Osteoblast (primary cell): ENCODE results near the gene SHISA8. TPM values are rescaled to one million over a fixed set of nuclear protein-coding genes. Genes with fewer than 3 reads are reported as not detected.
"Not testable (repeated sequence)": the region's sequence is repeated elsewhere in the genome, so short reads cannot be mapped to it uniquely, and the experiment has no call there.

Experiments used
- DNase-seq: peaks from one replicate; pipeline ENCODE4 v3.0.0; 2011; ENCODE audit warnings: low spot score, mixed read lengths; ENCODE audit not compliant: insufficient read length; ENCODE audit errors: missing footprints
- H2AFZ ChIP-seq: 2 replicates; pipeline ENCODE4 v1.6.0; 2011; ENCODE audit warnings: mild to moderate bottlenecking, low read length
- H3K27ac ChIP-seq: 2 replicates; pipeline ENCODE4 v1.5.1; 2011; ENCODE audit warnings: mild to moderate bottlenecking, low read depth, low read length, moderate library complexity
- H3K27me3 ChIP-seq: 2 replicates; pipeline ENCODE4 v1.6.0; 2012; ENCODE audit warnings: mild to moderate bottlenecking, control low read depth, inconsistent platforms, low read length, moderate library complexity; ENCODE audit not compliant: insufficient read depth
- H3K36me3 ChIP-seq: 2 replicates; pipeline ENCODE4 v1.5.1; 2011; ENCODE audit warnings: mild to moderate bottlenecking, low read length, control low read depth, moderate library complexity; ENCODE audit not compliant: insufficient read depth
- H3K4me1 ChIP-seq: 2 replicates; pipeline ENCODE4 v1.5.1; 2011; ENCODE audit warnings: mild to moderate bottlenecking, low read length, control low read depth, moderate library complexity; ENCODE audit not compliant: insufficient read depth
- H3K4me2 ChIP-seq: 2 replicates; pipeline ENCODE4 v1.6.0; 2011; ENCODE audit warnings: mild to moderate bottlenecking, low read length; ENCODE audit not compliant: insufficient read depth
- H3K4me3 ChIP-seq: fragments of 200-600 bp; sonication (generic); 3 replicates; pipeline ENCODE4 v1.5.1; 2012; ENCODE audit warnings: mild to moderate bottlenecking, low read length, inconsistent platforms; ENCODE audit not compliant: insufficient read depth
- H3K79me2 ChIP-seq: 2 replicates; pipeline ENCODE4 v1.6.0; 2012; ENCODE audit warnings: mild to moderate bottlenecking, low read length, control low read depth, inconsistent platforms; ENCODE audit not compliant: insufficient read depth
- H3K9me3 ChIP-seq: 2 replicates; pipeline ENCODE4 v1.5.1; 2011; ENCODE audit warnings: low read depth, low read length, control low read depth
- H4K20me1 ChIP-seq: 2 replicates; pipeline ENCODE4 v1.6.0; 2012; ENCODE audit warnings: mild to moderate bottlenecking, low read length, control low read depth; ENCODE audit not compliant: insufficient read depth
- total RNA-seq: library from RNA; depleted of rRNA; stranded (reverse); fragments of >200 nt; gene quantifications from 2 replicates; pipeline ENCODE4 v1.2.3, GENCODE V29; 2012
- TF ChIP-seq, protein P1 (sequence below): IDR thresholded peaks from 2 replicates; pipeline ENCODE4 v1.5.1; 2011; ENCODE audit warnings: mild to moderate bottlenecking, low read depth, low read length, moderate library complexity; ENCODE audit errors: extremely low read depth

The SHISA8 gene
- total RNA-seq, 1 donor, result not detected

DNA sequence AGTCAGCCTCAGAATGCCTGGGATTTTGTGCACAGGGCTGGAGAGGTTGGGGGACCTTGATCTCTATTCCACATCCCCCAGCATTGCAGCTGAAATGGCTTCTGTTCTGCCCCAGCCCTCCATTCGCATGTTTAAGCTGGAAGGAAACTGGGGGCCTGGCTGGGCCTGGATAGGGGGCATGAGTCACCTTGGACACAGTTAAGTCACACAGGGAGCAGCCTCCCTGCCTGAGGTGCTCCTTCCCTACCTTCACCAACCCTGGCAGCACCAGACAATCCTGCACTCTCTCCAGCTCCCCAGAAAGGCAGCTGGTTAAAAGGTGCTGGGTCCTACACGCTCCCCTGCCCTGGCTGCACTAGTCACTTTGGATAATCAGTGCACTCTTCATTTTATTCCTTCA is 37.8 kb upstream of the SHISA8 start:
- H3K36me3 ChIP-seq, result no peaks in the 10 kb centered on the region
- H3K4me1 ChIP-seq, result no peaks in the 10 kb centered on the region
- TF ChIP-seq, protein P1, sequence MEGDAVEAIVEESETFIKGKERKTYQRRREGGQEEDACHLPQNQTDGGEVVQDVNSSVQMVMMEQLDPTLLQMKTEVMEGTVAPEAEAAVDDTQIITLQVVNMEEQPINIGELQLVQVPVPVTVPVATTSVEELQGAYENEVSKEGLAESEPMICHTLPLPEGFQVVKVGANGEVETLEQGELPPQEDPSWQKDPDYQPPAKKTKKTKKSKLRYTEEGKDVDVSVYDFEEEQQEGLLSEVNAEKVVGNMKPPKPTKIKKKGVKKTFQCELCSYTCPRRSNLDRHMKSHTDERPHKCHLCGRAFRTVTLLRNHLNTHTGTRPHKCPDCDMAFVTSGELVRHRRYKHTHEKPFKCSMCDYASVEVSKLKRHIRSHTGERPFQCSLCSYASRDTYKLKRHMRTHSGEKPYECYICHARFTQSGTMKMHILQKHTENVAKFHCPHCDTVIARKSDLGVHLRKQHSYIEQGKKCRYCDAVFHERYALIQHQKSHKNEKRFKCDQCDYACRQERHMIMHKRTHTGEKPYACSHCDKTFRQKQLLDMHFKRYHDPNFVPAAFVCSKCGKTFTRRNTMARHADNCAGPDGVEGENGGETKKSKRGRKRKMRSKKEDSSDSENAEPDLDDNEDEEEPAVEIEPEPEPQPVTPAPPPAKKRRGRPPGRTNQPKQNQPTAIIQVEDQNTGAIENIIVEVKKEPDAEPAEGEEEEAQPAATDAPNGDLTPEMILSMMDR, result no peak
- DNase-seq, result no peak
- H3K79me2 ChIP-seq, result no peaks in the 10 kb centered on the region
- no peak overlapping the region for H3K4me3 ChIP-seq
- no peaks in the 10 kb centered on the region for H3K27me3 ChIP-seq
- H3K27ac ChIP-seq, result no peak overlapping the region
- no peak overlapping the region for H3K4me2 ChIP-seq
- H2AFZ ChIP-seq, result no peak overlapping the region
- H3K9me3 ChIP-seq, result no peaks in the 10 kb centered on the region
- H4K20me1 ChIP-seq, result no peaks in the 10 kb centered on the region

DNA sequence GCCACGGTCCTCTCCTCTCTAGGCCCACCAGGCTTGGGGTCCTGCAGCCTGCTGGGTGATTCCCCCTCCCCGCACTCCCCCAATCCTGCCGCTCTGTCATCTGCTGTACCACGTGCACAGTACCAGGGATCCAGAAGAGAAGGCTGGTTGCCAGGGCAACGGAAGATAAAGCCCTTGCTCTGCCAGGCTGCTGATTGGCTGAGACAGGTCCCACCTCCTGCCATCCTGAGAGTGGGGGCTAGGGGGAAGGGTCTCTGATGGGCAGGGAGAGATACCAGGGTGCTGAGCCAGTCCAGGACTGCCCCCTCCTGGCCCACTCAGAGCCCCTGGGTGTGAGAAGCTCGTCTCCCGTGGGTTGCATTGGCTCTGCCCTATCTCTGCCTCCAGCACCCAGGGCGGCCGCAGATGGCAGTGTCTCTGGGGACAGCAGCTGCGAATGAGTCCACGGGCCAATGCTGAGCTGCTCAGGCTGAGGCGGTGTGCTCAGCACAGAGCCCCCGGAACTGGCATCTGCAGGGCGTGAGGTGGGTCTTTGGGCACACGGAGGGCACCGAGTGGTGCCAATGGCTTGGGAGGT is 37.1 kb upstream of the SHISA8 start, which contains the start of gene SMIM45:
SMIM45 (plus strand) TSS at position 253 of the 577 bp plus-strand sequence.
- H3K27me3 ChIP-seq, result no peaks in the 10 kb centered on the region
- DNase-seq, result no peak
- no peaks in the 10 kb centered on the region for H3K9me3 ChIP-seq
- no peak within 1 kb of the TSS for H2AFZ ChIP-seq
- no peak within 1 kb of the TSS for H3K27ac ChIP-seq
- no peaks in the 10 kb centered on the region for H3K79me2 ChIP-seq
- no peaks in the 10 kb centered on the region for H3K36me3 ChIP-seq
- H3K4me3 ChIP-seq, result no peak within 1 kb of the TSS
- H3K4me1 ChIP-seq, result no peaks in the 10 kb centered on the region
- TF ChIP-seq, protein P1, result no peak
- no peaks in the 10 kb centered on the region for H4K20me1 ChIP-seq
- no peak within 1 kb of the TSS for H3K4me2 ChIP-seq

DNA sequence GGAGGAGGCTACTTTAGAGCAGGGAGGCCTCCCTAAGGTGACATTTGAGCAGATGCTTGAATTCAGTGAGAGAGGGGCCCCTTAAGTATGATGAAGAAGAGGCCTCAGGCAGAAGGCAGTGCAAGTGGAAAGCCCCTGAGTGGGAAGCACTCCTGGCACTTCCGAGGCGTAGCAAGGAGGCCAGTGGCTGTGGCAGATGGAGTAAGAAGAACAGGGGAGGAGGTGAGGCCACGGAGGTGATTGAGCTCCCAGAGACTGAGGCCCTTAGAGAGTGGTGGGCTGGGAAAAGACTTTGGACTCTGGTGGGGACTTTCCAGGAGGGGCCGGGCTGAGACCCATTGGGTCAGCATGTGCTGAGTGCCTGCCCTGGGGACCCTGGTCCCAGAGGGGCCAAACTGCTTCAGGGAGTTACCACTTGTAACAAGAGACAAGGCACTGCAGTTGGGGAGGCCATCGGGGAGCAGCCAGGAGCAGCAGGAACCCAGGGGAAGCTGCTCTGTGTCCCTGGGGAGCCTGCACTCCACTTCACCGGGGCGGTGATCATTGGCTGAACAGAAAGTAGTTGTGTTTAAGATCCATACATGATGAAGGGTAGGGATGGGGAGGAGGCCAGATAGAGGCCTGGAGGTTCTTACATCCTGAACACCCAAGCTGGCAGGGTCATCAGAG is 34.6 kb upstream of the SHISA8 start:
- H2AFZ ChIP-seq, result no peak overlapping the region
- no peak overlapping the region for H3K4me2 ChIP-seq
- no peak for DNase-seq
- TF ChIP-seq, protein P1, result no peak
- H3K79me2 ChIP-seq, result peaks cover 9% of the 10 kb centered on the region
- H3K4me1 ChIP-seq, result peaks cover 11% of the 10 kb centered on the region
- no peaks in the 10 kb centered on the region for H3K9me3 ChIP-seq
- no peaks in the 10 kb centered on the region for H4K20me1 ChIP-seq
- no peaks in the 10 kb centered on the region for H3K27me3 ChIP-seq
- no peak overlapping the region for H3K4me3 ChIP-seq
- H3K27ac ChIP-seq, result no peak overlapping the region
- H3K36me3 ChIP-seq, result no peaks in the 10 kb centered on the region

DNA sequence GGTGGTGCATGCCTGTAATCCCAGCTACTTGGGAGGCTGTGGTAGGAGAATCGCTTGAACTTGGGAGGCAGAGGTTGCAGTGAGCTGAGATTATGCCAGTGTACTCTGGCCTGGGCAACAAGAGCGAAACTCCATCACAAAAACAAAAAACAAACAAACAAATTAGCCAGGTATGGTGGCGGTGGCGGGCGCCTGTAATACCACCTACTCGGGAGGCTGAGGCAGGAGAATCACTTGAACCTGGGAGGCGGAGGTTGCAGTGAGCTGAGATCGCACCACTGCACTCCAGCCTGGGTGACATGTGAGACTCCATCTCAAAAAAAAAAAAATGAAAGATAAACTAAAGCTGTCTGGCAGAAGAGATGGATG is 34.0 kb upstream of the SHISA8 start:
- peaks cover 12% of the 10 kb centered on the region for H3K4me1 ChIP-seq
- H3K4me3 ChIP-seq, H3K27me3 ChIP-seq, H2AFZ ChIP-seq, H3K27ac ChIP-seq, H3K9me3 ChIP-seq, H4K20me1 ChIP-seq, DNase-seq, H3K4me2 ChIP-seq, H3K79me2 ChIP-seq, H3K36me3 ChIP-seq: not testable (repeated sequence)
